GM10266 (cell line): ENCODE data around the gene CUL9.

Experiments used
- DNase-seq: peaks from one replicate; pipeline ENCODE4 v3.0.0; 2012; ENCODE audit errors: extremely low spot score
- TF ChIP-seq, protein P1 (sequence below): IDR thresholded peaks from 2 replicates; pipeline ENCODE4 v1.5.1; 2012; ENCODE audit warnings: mild to moderate bottlenecking, low read depth; ENCODE audit not compliant: control insufficient read depth, insufficient read depth; ENCODE audit errors: missing control alignments

CUL9 gene

DNA sequence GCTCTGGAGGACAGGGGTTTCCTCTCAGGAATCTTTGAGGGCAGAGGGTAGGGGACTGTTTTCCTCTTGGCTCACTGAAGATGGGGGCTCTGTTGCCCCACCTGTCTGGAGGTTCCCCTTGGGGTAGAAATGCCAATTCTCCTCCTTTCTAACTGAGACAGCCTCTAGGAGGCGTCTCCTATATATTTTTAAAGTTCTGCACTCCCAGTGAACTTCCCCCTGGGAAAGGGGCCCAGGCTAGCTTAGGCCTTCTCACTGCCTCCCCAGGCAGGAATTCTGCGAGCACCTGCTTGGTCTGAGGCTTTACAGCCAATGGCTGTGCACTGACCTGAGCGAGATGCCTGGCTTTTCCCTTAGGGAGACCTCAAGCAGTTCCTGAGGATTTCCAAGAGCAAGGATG, 35.7 kb upstream of the CUL9 start:
- DNase-seq, result no peak
- TF ChIP-seq, protein P1, sequence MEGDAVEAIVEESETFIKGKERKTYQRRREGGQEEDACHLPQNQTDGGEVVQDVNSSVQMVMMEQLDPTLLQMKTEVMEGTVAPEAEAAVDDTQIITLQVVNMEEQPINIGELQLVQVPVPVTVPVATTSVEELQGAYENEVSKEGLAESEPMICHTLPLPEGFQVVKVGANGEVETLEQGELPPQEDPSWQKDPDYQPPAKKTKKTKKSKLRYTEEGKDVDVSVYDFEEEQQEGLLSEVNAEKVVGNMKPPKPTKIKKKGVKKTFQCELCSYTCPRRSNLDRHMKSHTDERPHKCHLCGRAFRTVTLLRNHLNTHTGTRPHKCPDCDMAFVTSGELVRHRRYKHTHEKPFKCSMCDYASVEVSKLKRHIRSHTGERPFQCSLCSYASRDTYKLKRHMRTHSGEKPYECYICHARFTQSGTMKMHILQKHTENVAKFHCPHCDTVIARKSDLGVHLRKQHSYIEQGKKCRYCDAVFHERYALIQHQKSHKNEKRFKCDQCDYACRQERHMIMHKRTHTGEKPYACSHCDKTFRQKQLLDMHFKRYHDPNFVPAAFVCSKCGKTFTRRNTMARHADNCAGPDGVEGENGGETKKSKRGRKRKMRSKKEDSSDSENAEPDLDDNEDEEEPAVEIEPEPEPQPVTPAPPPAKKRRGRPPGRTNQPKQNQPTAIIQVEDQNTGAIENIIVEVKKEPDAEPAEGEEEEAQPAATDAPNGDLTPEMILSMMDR, result no peak

DNA sequence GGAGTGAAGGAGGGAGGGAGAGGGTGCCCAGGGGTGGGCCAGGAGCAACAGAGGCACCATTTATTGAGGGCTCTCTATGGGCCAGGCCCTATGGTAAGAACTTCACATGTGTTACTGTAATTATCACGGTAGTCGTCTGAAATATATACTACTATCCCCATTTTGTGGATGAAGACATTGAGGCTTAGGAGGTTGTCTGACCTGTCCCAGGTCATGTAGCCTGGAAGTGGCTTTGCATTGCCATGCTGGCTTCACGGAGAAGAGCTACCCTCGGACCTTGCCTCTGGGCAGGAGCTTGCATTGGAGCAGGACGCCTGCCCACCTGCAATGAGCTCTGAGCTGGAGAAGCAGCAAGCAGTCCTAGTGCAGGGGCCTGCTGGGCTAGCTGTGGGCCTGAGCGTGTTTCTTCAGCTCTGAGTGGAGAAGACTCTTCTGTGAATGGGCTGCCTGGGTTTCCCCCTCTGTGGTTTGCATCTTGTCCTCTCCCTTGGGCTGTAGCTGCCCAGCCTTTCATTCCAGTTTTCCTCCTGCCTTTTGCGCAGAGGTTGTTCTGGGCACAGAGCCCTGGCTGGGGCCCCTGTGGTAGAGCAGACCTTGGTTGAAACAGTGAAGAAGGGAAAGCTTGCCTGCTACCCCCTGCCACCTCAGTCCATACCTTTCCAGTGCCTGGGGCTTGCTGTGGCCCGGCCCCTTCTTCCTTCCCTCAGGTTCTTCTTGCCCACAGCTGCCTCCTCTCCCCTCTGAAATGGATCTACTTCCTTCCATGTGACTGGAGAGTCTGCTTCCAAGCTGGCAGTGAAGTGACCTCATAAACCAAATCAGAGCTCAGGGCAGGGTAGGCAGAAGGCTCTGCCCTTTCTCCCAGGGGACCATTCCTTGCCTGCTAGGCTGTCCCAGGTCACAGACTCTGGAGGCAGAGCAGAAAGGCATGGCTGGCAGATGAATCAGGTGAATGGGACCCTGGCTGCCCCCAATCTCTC, 35.0 kb upstream of the CUL9 start:
- TF ChIP-seq, protein P1, result no peak
- DNase-seq, result no peak

DNA sequence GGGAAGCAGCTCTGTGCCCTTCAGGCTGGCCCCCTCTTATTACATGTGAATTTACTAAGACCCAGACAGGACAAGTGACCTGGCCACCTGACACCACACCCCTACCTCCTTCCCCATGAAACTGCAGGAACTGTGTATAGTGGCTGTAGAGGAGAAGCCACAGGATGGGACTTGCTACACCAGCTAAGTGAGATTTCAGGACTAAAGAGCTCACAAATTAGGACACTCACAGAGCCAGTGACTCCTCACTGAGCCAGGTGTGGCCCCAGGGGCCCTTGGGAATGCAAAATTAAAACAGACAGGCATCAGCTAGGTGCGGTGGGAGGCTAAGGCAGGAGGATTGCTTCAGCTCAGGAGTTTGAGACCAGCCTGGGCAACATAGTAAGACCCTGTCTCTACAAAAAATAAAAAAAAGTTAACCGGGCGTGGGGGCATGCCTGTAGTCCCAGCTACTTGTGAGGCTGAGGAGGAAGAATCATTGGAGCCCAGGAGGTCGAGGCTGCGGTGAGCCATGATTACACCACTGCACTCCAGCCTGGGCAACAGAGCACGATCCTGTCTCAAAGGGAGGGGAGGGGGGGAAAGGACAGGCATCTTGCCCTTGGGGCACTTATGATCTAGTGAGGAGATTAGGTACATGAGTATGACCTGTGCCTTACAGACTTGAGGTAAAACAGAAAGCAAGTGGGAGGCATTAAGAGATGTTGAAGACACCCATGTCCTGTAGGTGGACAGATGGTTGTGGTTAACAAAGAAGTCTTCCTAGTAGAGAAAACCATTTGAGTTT, 34.1 kb upstream of the CUL9 start:
- TF ChIP-seq, protein P1, result no peak
- no peak for DNase-seq

DNA sequence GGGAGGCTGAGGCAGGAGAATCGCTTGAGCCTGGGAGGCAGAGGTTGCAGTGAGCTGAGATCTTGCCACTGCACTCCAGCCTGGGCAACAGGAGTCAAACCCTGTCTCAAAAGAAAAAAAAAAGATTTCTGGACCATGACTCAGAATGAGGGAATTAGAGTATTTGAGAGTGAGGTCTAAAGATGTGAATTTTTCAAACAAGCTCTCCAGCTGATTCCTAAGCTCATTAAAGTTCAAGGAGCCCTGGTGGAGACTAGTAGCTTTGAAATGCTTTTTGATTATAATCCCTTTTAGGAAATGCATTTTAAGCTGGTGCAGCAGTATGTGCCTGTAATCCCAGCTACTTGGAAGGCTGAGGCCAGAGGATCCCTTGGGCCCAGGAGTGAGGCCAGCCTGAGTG, 32.7 kb upstream of the CUL9 start:
- DNase-seq, result no peak
- TF ChIP-seq, protein P1, result no peak

DNA sequence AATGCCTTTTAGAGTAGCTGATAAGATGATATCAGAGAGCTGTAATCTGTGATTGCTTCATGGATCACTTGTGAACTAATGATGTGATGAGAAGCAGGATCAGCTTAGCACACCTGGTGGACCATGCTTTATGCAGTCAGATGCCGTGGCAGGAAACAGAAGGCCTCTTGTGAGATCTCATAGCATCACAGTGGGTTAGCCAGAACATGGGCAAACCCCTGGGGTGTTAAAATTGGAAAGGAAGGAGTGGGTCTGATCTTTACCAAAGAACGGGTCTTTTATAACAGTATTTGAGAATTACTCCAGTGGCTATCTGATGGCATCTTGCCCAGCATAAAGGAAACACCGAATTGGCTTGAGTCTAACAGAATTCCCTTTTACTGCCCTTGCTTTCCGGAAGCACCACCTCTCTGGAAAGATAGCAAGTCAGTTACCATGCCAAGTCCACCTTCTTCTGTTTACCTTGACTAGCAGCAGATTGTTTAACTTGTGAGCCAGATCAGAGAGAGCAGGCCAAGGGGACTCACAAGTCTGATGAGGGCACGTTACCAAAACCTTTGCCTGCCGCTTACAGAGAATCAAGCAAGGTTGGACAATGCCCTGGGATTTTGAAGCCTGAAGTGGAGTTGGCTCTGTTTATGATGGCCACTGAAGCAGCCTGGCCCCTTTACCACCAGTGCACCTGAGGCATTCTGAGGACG, 31.8 kb upstream of the CUL9 start:
- DNase-seq, result no peak
- TF ChIP-seq, protein P1, result no peak

DNA sequence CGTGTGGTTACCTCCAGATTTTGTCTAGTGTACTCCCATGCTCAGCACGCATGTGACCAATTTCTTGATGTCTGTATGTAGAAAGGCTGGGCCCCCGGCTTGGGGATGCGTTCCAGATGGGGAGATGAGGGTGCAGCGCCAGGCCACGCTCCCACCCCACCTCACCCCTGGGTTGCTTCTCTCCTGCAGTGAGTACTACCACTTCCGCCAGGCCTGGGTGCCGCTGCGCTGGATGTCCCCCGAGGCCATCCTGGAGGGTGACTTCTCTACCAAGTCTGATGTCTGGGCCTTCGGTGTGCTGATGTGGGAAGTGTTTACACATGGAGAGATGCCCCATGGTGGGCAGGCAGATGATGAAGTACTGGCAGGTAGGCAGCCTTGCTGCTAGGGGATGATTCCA, 22.4 kb upstream of the CUL9 start:
- TF ChIP-seq, protein P1, result no peak
- DNase-seq, result no peak

DNA sequence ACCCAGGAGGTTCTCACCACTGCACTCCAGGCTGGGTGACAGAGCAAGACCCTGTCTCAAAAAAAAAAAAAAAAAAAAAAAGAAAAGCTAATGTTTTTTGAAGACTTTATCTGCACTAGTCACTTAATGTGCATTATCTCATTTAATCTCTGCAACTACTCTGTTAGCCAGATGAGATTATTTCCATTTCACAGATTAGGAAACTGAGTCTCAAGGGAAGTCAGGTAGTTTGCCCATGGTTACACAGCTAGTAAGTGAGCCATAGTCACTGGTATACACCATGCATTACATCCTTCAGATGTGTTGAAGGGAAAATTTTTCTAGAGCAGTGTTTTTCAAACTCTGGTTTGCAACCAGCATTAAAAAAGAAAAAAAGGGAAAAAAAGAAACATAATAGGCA, 18.1 kb upstream of the CUL9 start:
- TF ChIP-seq, protein P1, result no peak
- DNase-seq, result no peak
